OCI-LY1 (cell line): ENCODE results near the gene BTBD9.

Source experiments
- CTCF ChIP-seq: fragments of 200-600 bp; sonication (generic), shearing (Covaris generic); IDR thresholded peaks from 2 replicates; pipeline ENCODE4 v1.5.1; 2017; ENCODE audit warnings: mild to moderate bottlenecking, antibody characterized with exemption, low read length, moderate library complexity, mixed read lengths
- EZH2 ChIP-seq: fragments of 200-600 bp; sonication (generic), shearing (Covaris generic); IDR thresholded peaks from 2 replicates; pipeline ENCODE4 v1.8.0; 2017; ENCODE audit warnings: borderline replicate concordance, mixed run types, mild to moderate bottlenecking, antibody characterized with exemption, low read length, moderate library complexity, mixed read lengths

GRCh38 chr6:38498805-38499445 lies 140.8 kb downstream of the BTBD9 start:
- TF ChIP-seq CTCF (no peak), EZH2 (no peak)
